ENCODE measurements around the gene MPP3.
A peak's percentile ranks its signal among the peaks of the same experiment; 100 is the strongest.

MPP3 gene

GRCh38 chr17:43780135-43780534, 52.8 kb downstream of the MPP3 start, which contains the start of gene CFAP97D1:
Gene CFAP97D1 (plus strand): TSS chr17:43780435. CDS start chr17:43780463, 28 bp downstream.
- DNase-seq (ENCODE audit: low spot score): no peak
- in situ Hi-C loops (cut with MboI; ENCODE audit: low sequenced_read_pairs, unreplicated experiment): no loop called here
- no peak for TF ChIP-seq CTCF (IDR thresholded peaks at IDR 0.05; ENCODE audit: borderline replicate concordance, control extremely low read depth, extremely low read depth, insufficient read depth, missing control alignments)

- DNase-seq (ENCODE audit: low spot score): no peak
- in situ Hi-C loops (cut with MboI; ENCODE audit: low sequenced_read_pairs, unreplicated experiment): no loop called here
- no peak for TF ChIP-seq CTCF (IDR thresholded peaks at IDR 0.05; ENCODE audit: borderline replicate concordance, control extremely low read depth, extremely low read depth, insufficient read depth, missing control alignments)
Measured at GRCh38 chr17:43779145-43780125, 53.5 kb downstream of the MPP3 start.

GRCh38 chr17:43778337-43779144, 54.4 kb downstream of the MPP3 start, which contains the start of gene DUSP3:
Gene DUSP3 (minus strand): TSS chr17:43778977. CDS start chr17:43778924, 53 bp downstream.
- in situ Hi-C loops (cut with MboI; ENCODE audit: low sequenced_read_pairs, unreplicated experiment): no loop called here
- TF ChIP-seq CTCF (IDR thresholded peaks at IDR 0.05; ENCODE audit: borderline replicate concordance, control extremely low read depth, extremely low read depth, insufficient read depth, missing control alignments): no peak
- peak; percentile 96 for DNase-seq (ENCODE audit: low spot score)

- no peak for DNase-seq (ENCODE audit: low spot score)
- in situ Hi-C loops (cut with MboI; ENCODE audit: low sequenced_read_pairs, unreplicated experiment): no loop called here
- no peak for TF ChIP-seq CTCF (IDR thresholded peaks at IDR 0.05; ENCODE audit: borderline replicate concordance, control extremely low read depth, extremely low read depth, insufficient read depth, missing control alignments)
Measured at GRCh38 chr17:43774304-43775250, 58.4 kb downstream of the MPP3 start.

- TF ChIP-seq CTCF (IDR thresholded peaks at IDR 0.05; ENCODE audit: borderline replicate concordance, control extremely low read depth, extremely low read depth, insufficient read depth, missing control alignments): no peak
- no peak for DNase-seq (ENCODE audit: low spot score)
- in situ Hi-C loops (cut with MboI; ENCODE audit: low sequenced_read_pairs, unreplicated experiment): no loop called here
Measured at GRCh38 chr17:43772877-43773648, 59.9 kb downstream of the MPP3 start.

Data from GM13976 (cell line).